ENCODE data around the gene SEPTIN6. TPM values are rescaled to one million over a fixed set of nuclear protein-coding genes. Genes with fewer than 3 reads are reported as not detected.
"Not testable (repeated sequence)": the region's sequence is repeated elsewhere in the genome, so short reads cannot be mapped to it uniquely, and the experiment has no call there.

SEPTIN6 gene
- total and polyA plus RNA-seq, 2 experiments from 2014 or later: 21.3 to 31.4 TPM

DNA sequence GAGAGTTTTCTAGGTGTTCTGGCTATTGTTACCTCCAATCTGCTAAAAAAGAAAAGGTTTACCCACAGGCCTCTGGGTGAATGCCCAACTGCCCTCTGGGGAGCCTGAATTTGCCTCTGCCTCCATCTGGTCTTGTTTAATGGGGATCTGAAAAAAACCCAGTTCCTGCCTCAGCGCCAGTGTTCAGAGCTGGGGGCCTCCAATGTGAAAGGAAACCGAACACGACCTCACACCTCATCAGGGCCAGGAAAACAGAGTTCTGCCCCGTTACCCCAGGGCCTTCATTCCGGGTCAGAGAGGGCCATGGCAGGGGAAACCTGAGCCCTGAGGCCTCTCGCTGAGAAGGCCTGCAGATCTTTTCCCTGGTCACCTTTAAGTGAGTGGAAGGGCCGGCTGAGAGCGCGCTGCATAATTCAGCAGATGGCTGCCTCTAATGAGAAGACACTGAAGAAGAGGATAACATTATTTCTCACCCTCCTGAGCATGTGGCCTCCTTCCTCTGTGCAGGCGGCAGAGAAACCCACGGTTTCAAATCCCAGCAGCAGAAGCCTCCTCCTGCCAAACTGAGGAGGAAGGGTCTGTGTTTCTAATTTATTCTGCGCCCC is 6.8 kb downstream of the SEPTIN6 start:
- Histone ChIP-seq H4K20me1 (ENCODE audit: insufficient read depth, poor library complexity, severe bottlenecking) (no peaks in the 10 kb centered on the region), H3K79me2 (peaks cover 40% of the 10 kb centered on the region)
- no peak for DNase-seq (ENCODE audit: low spot score)

DNA sequence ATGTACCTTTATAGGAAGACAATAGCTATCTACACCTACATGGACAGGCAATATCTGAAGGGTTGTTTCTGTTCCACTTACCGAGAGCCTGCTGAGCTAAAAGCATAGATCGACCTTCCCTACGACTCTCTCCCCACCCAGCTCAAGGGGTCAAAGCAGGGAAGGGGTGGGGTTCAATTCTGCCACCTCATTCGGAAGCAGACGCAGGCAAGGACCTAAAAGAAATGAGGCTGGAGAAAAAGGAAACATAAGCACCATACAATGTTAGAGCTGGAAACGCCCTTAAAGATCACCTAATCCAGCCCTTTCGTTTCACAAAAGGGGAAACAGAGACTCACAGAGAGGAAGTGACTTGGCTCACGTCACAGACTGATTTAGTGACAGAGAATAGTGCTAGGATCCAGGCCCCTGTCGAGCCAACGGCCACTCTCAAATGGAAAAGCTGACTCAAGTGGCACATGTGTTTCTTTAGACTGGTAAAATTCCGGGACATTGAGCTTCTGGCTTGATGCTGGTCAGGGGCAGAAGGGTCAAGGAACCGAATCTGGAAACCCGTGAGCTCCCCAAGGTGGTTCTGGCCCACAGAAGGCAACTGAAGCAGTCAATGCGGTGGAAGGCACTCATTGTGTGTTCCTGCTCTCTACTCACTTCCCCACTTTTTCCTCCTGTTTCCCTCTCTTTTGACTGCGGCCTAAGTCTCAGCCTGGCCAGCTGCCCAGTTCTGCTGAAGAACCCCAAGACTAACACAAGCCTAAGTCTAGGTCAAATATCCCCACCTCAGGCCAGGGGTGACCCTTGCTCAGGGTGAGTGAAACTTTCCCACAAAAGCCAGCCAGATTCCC is 7.5 kb downstream of the SEPTIN6 start:
- no peak for DNase-seq (ENCODE audit: low spot score)
- H2AFZ ChIP-seq: no peak overlapping the region

More for the DNA sequence above, 6.8 kb downstream of the SEPTIN6 start:
- WGBS (ENCODE audit: low lambda C conversion rate, missing lambda C conversion rate): 58% methylated on average over 12 of the region's 12 CpGs
- H2AFZ ChIP-seq: no peak overlapping the region
- no peaks in the 10 kb centered on the region for H3K9me3 ChIP-seq (ENCODE audit: low read depth)
- no peak overlapping the region for H3K4me3 ChIP-seq
- H3K4me2 ChIP-seq: peak overlapping the region; percentile 28
- H3K27ac ChIP-seq: peak overlapping the region; percentile 77
- no peaks in the 10 kb centered on the region for H3K9me2 ChIP-seq (replicated peaks; ENCODE audit: insufficient read depth)
- TF ChIP-seq EZH2phosphoT487 (IDR thresholded peaks at IDR 0.05; ENCODE audit: low read depth, severe bottlenecking, unreplicated experiment) (no peak), EZH2 (IDR thresholded peaks at IDR 0.05; ENCODE audit: borderline replicate concordance) (no peak), CTCF (IDR thresholded peaks at IDR 0.05; ENCODE audit: poor library complexity) (no peak)
- H3K27me3 ChIP-seq: no peaks in the 10 kb centered on the region
- no peaks in the 10 kb centered on the region for H3K36me3 ChIP-seq (replicated peaks; ENCODE audit: insufficient read depth, low read depth)
- no peaks in the 10 kb centered on the region for H3K4me1 ChIP-seq (ENCODE audit: insufficient read depth)

GRCh38 chrX:119684916-119685224 is 8.1 kb downstream of the SEPTIN6 start:
- WGBS (ENCODE audit: low lambda C conversion rate, missing lambda C conversion rate): 44% methylated on average over 1 of the region's 1 CpG
- Histone ChIP-seq H2AFZ (no peak overlapping the region), H3K4me2 (no peak overlapping the region), H3K36me3 (replicated peaks; ENCODE audit: insufficient read depth, low read depth) (no peaks in the 10 kb centered on the region), H3K27me3 (no peaks in the 10 kb centered on the region), H3K4me3 (no peak overlapping the region), H3K27ac (peak overlapping the region; percentile 77), H3K79me2 (peaks cover 38% of the 10 kb centered on the region), H3K9me3 (ENCODE audit: low read depth) (no peaks in the 10 kb centered on the region), H3K4me1 (ENCODE audit: insufficient read depth) (no peaks in the 10 kb centered on the region), H4K20me1 (ENCODE audit: insufficient read depth, poor library complexity, severe bottlenecking) (no peaks in the 10 kb centered on the region), H3K9me2 (replicated peaks; ENCODE audit: insufficient read depth) (no peaks in the 10 kb centered on the region)
- no peak for DNase-seq (ENCODE audit: low spot score)
- TF ChIP-seq CTCF (IDR thresholded peaks at IDR 0.05; ENCODE audit: poor library complexity) (no peak), EZH2phosphoT487 (IDR thresholded peaks at IDR 0.05; ENCODE audit: low read depth, severe bottlenecking, unreplicated experiment) (no peak)

More for the DNA sequence above, 7.5 kb downstream of the SEPTIN6 start:
- H3K9me2 ChIP-seq (replicated peaks; ENCODE audit: insufficient read depth): no peaks in the 10 kb centered on the region
- H3K4me3 ChIP-seq: no peak overlapping the region
- H3K27me3 ChIP-seq: no peaks in the 10 kb centered on the region
- H3K27ac ChIP-seq: peak overlapping the region; percentile 77
- no peaks in the 10 kb centered on the region for H3K36me3 ChIP-seq (replicated peaks; ENCODE audit: insufficient read depth, low read depth)
- no peak for TF ChIP-seq EZH2phosphoT487 (IDR thresholded peaks at IDR 0.05; ENCODE audit: low read depth, severe bottlenecking, unreplicated experiment)
- no peaks in the 10 kb centered on the region for H3K9me3 ChIP-seq (ENCODE audit: low read depth)
- peak overlapping the region; percentile 28 for H3K4me2 ChIP-seq
- no peaks in the 10 kb centered on the region for H4K20me1 ChIP-seq (ENCODE audit: insufficient read depth, poor library complexity, severe bottlenecking)
- peaks cover 42% of the 10 kb centered on the region for H3K79me2 ChIP-seq
- WGBS (ENCODE audit: low lambda C conversion rate, missing lambda C conversion rate): 69% methylated on average over 15 of the region's 15 CpGs
- no peaks in the 10 kb centered on the region for H3K4me1 ChIP-seq (ENCODE audit: insufficient read depth)

DNA sequence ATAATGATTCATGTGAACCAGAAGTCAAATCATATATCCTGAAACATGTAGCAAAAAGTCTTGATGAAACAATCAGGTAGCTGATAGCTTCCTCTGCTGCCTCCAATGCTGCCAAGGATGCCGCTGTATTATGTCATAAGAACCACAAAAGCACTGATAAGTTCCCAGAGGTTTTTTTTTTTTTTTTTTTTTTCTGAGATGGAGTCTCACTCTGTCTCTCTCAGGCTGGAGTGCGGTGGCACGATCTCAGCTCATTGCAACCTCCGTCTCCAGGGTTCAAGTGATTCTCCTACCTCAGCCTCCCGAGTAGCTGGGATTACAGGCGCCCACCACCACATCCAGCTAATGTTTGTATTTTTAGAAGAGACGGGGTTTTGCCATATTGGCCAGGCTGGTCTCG is 8.7 kb downstream of the SEPTIN6 start:
- H3K27me3 ChIP-seq; H3K4me2 ChIP-seq; H4K20me1 ChIP-seq (ENCODE audit: insufficient read depth, poor library complexity, severe bottlenecking); H2AFZ ChIP-seq; H3K9me2 ChIP-seq (replicated peaks; ENCODE audit: insufficient read depth); H3K4me1 ChIP-seq (ENCODE audit: insufficient read depth); H3K36me3 ChIP-seq (replicated peaks; ENCODE audit: insufficient read depth, low read depth); H3K9me3 ChIP-seq (ENCODE audit: low read depth); H3K4me3 ChIP-seq; DNase-seq (ENCODE audit: low spot score): not testable (repeated sequence)
- H3K79me2 ChIP-seq: peaks cover 32% of the 10 kb centered on the region
- 95% methylated on average over 8 of the region's 8 CpGs for WGBS (ENCODE audit: low lambda C conversion rate, missing lambda C conversion rate)
- H3K27ac ChIP-seq: peak overlapping the region; percentile 77
